PC-9 (cell line): ENCODE data around the gene ST6GALNAC3. TPM values are rescaled to one million over a fixed set of nuclear protein-coding genes. Genes with fewer than 3 reads are reported as not detected.

Experiments
- BruUV-seq: library from RNA; stranded (reverse); fragments of 400-500 nt; replicated peaks from 2 replicates; lab custom pipeline; 2021; lab: Mats Ljungman, UMichigan
- CTCF ChIA-PET: fragments of 300-600 bp; sonication (Branson Sonifier 250); formaldehyde crosslinking; loops from one replicate; lab custom pipeline; 2022; ENCODE audit warnings: antibody characterized with exemption; lab: Charles Lee
- POLR2A ChIA-PET: fragments of 300-600 bp; sonication (Branson Sonifier 250); formaldehyde crosslinking; loops from one replicate; lab custom pipeline; 2022; ENCODE audit warnings: antibody characterized with exemption; ENCODE audit not compliant: unreplicated experiment; lab: Charles Lee
- DNase-seq, 2 experiments: peaks; one replicate each; pipeline versions ENCODE4 v3.0.0 to v3.0.0-alpha.2; 2015 to 2022; ENCODE audit warnings: mixed read lengths in 1 of 2
- H2AFZ ChIP-seq: fragments of 200-600 bp; sonication (generic); 2 replicates; pipeline ENCODE4 v1.8.1; 2017; ENCODE audit warnings: antibody characterized with exemption
- H3F3A ChIP-seq: fragments of 200-600 bp; sonication (generic); 2 replicates; pipeline ENCODE4 v1.8.1; 2017; ENCODE audit warnings: antibody characterized with exemption, mild to moderate bottlenecking, low read depth; ENCODE audit not compliant: insufficient read depth
- H3K27ac ChIP-seq: fragments of 200-600 bp; sonication (generic); 2 replicates; pipeline ENCODE4 v1.6.1; 2016; ENCODE audit warnings: mixed run types
- H3K27me3 ChIP-seq: fragments of 200-600 bp; sonication (generic); 2 replicates; pipeline ENCODE4 v1.6.1; 2016; ENCODE audit warnings: low read depth, mixed run types; ENCODE audit not compliant: insufficient read depth
- H3K36me3 ChIP-seq: fragments of 200-600 bp; sonication (generic); 2 replicates; pipeline ENCODE4 v1.6.1; 2016; ENCODE audit warnings: low read depth, mixed run types
- H3K4me1 ChIP-seq: fragments of 200-600 bp; sonication (generic); replicated peaks from 2 replicates; pipeline ENCODE4 v1.6.1; 2016; ENCODE audit warnings: mixed run types; ENCODE audit not compliant: insufficient read depth
- H3K4me2 ChIP-seq: fragments of 200-600 bp; sonication (generic); 2 replicates; pipeline ENCODE4 v1.6.1; 2017; ENCODE audit warnings: mixed run types
- H3K4me3 ChIP-seq: fragments of 200-600 bp; sonication (generic); 2 replicates; pipeline ENCODE4 v1.6.1; 2016; ENCODE audit warnings: mixed run types
- H3K79me2 ChIP-seq: fragments of 200-600 bp; sonication (generic); 2 replicates; pipeline ENCODE4 v1.6.1; 2017; ENCODE audit warnings: low read depth, mixed run types
- H3K9me2 ChIP-seq: fragments of 200-600 bp; sonication (generic); 2 replicates; pipeline ENCODE4 v1.8.1; 2017; ENCODE audit warnings: mild to moderate bottlenecking; ENCODE audit not compliant: insufficient read depth
- H3K9me3 ChIP-seq: fragments of 200-600 bp; sonication (generic); 2 replicates; pipeline ENCODE4 v1.8.1; 2016; ENCODE audit warnings: low read depth; ENCODE audit not compliant: insufficient read depth
- H4K20me1 ChIP-seq: fragments of 200-600 bp; sonication (generic); 2 replicates; pipeline ENCODE4 v1.8.1; 2017; ENCODE audit not compliant: insufficient read depth
- EZH2 ChIP-seq: fragments of 200-600 bp; sonication (generic); IDR thresholded peaks from 2 replicates; pipeline ENCODE4 v1.8.0; 2017; ENCODE audit warnings: antibody characterized with exemption, low read depth
- intact Hi-C: fragments of 100-400 bp; cut with micrococcal nuclease; formaldehyde crosslinking; loops from one replicate; pipeline ENCODE4 v1.10.0; 2022; ENCODE audit not compliant: unreplicated experiment
- total RNA-seq: library from RNA; stranded (reverse); gene quantifications from 2 replicates; pipeline ENCODE4 v1.2.3, GENCODE V29; 2021
- TF ChIP-seq, protein P1 (sequence below): fragments of 200-600 bp; sonication (generic); conservative IDR thresholded peaks from 2 replicates; pipeline ENCODE4 v1.6.1; 2017; ENCODE audit warnings: mixed run types, antibody characterized with exemption, mild to moderate bottlenecking, moderate library complexity

ST6GALNAC3 gene
- total RNA-seq, 1 experiment from 2014 or later: 0.04 TPM

DNA sequence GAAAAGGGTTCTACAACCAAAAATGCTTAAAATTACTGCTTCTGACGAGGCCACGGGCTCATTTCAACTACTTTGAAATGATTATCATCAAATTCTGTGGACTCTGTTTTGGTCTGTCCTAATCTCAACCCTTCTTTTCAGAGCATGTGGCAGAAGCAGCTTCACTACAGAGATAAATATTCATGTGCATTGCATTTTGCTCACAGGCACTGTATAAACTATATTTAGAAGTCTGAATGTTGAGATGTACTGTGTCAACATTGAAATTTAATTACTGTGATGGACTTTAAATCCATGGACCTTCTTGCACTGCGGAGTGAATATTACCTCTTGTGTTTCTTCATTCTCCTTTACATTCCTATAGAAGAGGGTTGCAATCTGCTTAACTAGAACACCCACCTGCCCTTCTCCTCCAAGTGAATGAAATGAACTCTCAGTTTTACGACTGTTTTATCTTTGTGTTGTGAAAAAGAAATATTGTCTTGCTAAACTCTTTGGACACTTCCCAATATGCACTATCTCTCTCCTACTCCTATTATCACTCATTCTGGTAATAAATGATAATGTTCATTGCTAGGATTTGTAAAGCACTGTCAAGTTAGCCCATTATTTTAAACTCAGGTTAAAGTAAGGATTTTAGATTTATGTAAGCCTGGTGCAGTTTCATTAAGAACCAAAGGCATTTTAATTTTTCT lies 511.6 kb downstream of the ST6GALNAC3 start:
- DNase-seq: no peak
- CTCF ChIA-PET: no interaction called here
- BruUV-seq: no TSS peak
- intact Hi-C loops: no loop called here
- H3K4me1 ChIP-seq: no peaks in the 10 kb centered on the region
- no peaks in the 10 kb centered on the region for H3K27me3 ChIP-seq
- POLR2A ChIA-PET: no interaction called here
- H3K36me3 ChIP-seq: no peaks in the 10 kb centered on the region
- H3K79me2 ChIP-seq: no peaks in the 10 kb centered on the region
- no peak overlapping the region for H3K27ac ChIP-seq
- TF ChIP-seq EZH2: no peak
- TF ChIP-seq, protein P1, sequence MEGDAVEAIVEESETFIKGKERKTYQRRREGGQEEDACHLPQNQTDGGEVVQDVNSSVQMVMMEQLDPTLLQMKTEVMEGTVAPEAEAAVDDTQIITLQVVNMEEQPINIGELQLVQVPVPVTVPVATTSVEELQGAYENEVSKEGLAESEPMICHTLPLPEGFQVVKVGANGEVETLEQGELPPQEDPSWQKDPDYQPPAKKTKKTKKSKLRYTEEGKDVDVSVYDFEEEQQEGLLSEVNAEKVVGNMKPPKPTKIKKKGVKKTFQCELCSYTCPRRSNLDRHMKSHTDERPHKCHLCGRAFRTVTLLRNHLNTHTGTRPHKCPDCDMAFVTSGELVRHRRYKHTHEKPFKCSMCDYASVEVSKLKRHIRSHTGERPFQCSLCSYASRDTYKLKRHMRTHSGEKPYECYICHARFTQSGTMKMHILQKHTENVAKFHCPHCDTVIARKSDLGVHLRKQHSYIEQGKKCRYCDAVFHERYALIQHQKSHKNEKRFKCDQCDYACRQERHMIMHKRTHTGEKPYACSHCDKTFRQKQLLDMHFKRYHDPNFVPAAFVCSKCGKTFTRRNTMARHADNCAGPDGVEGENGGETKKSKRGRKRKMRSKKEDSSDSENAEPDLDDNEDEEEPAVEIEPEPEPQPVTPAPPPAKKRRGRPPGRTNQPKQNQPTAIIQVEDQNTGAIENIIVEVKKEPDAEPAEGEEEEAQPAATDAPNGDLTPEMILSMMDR: no peak
- H3K4me3 ChIP-seq: no peak overlapping the region
- no peaks in the 10 kb centered on the region for H3K9me3 ChIP-seq
- no peak overlapping the region for H2AFZ ChIP-seq
- H3K4me2 ChIP-seq: no peak overlapping the region
- no peaks in the 10 kb centered on the region for H3F3A ChIP-seq
- no peaks in the 10 kb centered on the region for H4K20me1 ChIP-seq
- no peaks in the 10 kb centered on the region for H3K9me2 ChIP-seq

DNA sequence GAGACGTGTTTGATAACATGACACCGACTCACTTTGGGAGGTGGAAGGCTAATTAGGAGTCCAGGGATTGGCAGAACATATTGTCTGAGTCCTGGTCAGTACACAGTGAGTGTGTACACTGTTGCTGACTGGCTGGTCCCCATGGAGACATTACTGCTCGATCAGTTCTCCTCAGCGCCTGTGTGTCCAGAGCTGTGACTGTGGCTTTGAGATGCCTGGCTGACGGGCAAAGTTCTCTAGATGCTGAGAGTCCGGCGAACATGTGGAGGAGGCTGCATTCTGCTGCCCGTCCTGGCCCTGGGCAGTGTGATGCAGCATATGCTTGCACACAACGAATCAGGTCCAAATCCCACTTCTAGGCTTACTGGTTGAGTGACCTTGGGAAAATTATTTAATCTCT lies 512.7 kb downstream of the ST6GALNAC3 start:
- no peaks in the 10 kb centered on the region for H3K36me3 ChIP-seq
- no TSS peak for BruUV-seq

DNA sequence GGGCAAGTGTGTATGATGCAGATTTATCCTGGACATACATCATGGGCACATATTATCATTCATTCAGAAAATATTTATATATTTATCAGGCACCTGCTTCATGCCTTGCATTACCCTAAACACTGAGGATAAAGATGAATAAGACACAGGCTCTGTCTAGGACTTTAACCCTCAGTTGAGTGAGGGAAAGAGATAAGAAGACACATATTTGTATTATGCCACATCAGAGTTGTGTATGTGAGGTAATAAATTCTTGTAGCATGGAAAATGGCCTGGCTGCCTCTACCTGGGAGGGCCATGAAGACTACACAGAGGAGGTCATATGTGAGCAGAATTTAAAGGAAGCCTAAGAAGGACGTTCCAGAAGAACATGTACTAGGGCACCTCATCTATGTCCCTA lies 516.9 kb downstream of the ST6GALNAC3 start:
- no TSS peak for BruUV-seq
- Histone ChIP-seq H3K27me3 (no peaks in the 10 kb centered on the region), H3K36me3 (no peaks in the 10 kb centered on the region), H3K4me1 (peaks cover 8% of the 10 kb centered on the region; the same call in 1 of the 2 replicates), H3K9me2 (no peaks in the 10 kb centered on the region), H3K9me3 (no peaks in the 10 kb centered on the region), H3K79me2 (no peaks in the 10 kb centered on the region), H3K27ac (no peak overlapping the region), H2AFZ (no peak overlapping the region), H3K4me2 (no peak overlapping the region), H3K4me3 (no peak overlapping the region), H4K20me1 (no peaks in the 10 kb centered on the region), H3F3A (no peaks in the 10 kb centered on the region)
- intact Hi-C loops: no loop called here
- no peak for DNase-seq
- ChIA-PET CTCF (no interaction called here), POLR2A (no interaction called here)
- TF ChIP-seq, protein P1: no peak
- TF ChIP-seq EZH2: no peak

More for the DNA sequence above, 512.7 kb downstream of the ST6GALNAC3 start:
- H3K4me1 ChIP-seq: no peaks in the 10 kb centered on the region
- no peak overlapping the region for H3K27ac ChIP-seq
- H4K20me1 ChIP-seq: no peaks in the 10 kb centered on the region
- DNase-seq: no peak
- H3K27me3 ChIP-seq: no peaks in the 10 kb centered on the region
- POLR2A ChIA-PET: no interaction called here
- no peaks in the 10 kb centered on the region for H3F3A ChIP-seq
- H3K79me2 ChIP-seq: no peaks in the 10 kb centered on the region
- no peak overlapping the region for H3K4me2 ChIP-seq
- CTCF ChIA-PET: no interaction called here
- no peak for TF ChIP-seq EZH2
- TF ChIP-seq, protein P1: no peak
- intact Hi-C loops: no loop called here
- H3K9me2 ChIP-seq: no peaks in the 10 kb centered on the region
- H3K9me3 ChIP-seq: no peaks in the 10 kb centered on the region
- no peak overlapping the region for H2AFZ ChIP-seq
- no peak overlapping the region for H3K4me3 ChIP-seq
